ENCODE measurements around the gene ACOXL. TPM values are rescaled to one million over a fixed set of nuclear protein-coding genes. Genes with fewer than 3 reads are reported as not detected.

The ACOXL gene
- total and polyA plus RNA-seq, 10 of the 15 experiments (the other 5 are each of a cell fraction or from before 2014, with no cell fraction given) = 0.05 to 1.3 (median 0.71) TPM

- Histone ChIP-seq H4K20me1 (ENCODE audit: control insufficient read depth, insufficient read depth) (no peaks in the 10 kb centered on the region), H2AFZ (ENCODE audit: control insufficient read depth, low read depth, low read length) (no peak overlapping the region), H3K4me3 (no peak overlapping the region), H3K9me3 (replicated peaks; ENCODE audit: control insufficient read depth, insufficient read depth, low read length) (no peaks in the 10 kb centered on the region; the same call in 2 of the 3 replicates), H3K4me1 (ENCODE audit: control insufficient read depth, insufficient read depth, low read length) (no peaks in the 10 kb centered on the region), H3K27ac (ENCODE audit: control insufficient read depth, insufficient read depth) (no peak overlapping the region), H3K79me2 (ENCODE audit: control insufficient read depth, insufficient read depth, low read length) (no peaks in the 10 kb centered on the region), H3K36me3 (ENCODE audit: control insufficient read depth in 2 of 2, insufficient read depth in 2 of 2, low read length in 1 of 2) (no peaks in the 10 kb centered on the region), H3K4me2 (ENCODE audit: control insufficient read depth, insufficient read depth) (no peak overlapping the region), H3K27me3 (replicated peaks in 1 of 2; ENCODE audit: control insufficient read depth in 2 of 2, insufficient read depth in 2 of 2, low read length in 1 of 2) (no peaks in the 10 kb centered on the region; a peak in 1 of 4 replicates), H3K9ac (ENCODE audit: control insufficient read depth, insufficient read depth, low read length) (no peak overlapping the region)
- ChIA-PET SMC1A (ENCODE audit: uncharacterized antibody, unreplicated experiment) (interaction anchor here (0.7 to 0.9 kb wide), 2 partner anchors 13 to 27 kb away, joined by 3 to 4 read pairs; no protein-coding TSS in a partner anchor), CTCF (interaction anchor here (1.2 kb wide), 1 partner anchor 12 kb away, joined by 4 read pairs; no protein-coding TSS in a partner anchor), RAD21 (ENCODE audit: unreplicated experiment) (no interaction called here), POLR2A (no interaction called here)
- FAIRE-seq (no peak), ATAC-seq (no peak), DNase-seq (ENCODE audit: low read depth, low spot score) (no peak)
- in situ Hi-C loops (cut with MboI) = no loop called here
- TF ChIP-seq JUND (IDR thresholded peaks at IDR 0.05; ENCODE audit: low read depth, low read length) (no peak), IRF5 (IDR thresholded peaks at IDR 0.05; ENCODE audit: borderline replicate concordance) (no peak), SUZ12 (IDR thresholded peaks at IDR 0.05; ENCODE audit: unreplicated experiment) (no peak), ATF3 (IDR thresholded peaks at IDR 0.05; ENCODE audit: borderline replicate concordance, extremely low read depth, low read depth, low read length) (no peak), TARDBP (IDR thresholded peaks at IDR 0.05; ENCODE audit: borderline replicate concordance) (no peak), ZNF384 (IDR thresholded peaks at IDR 0.05; ENCODE audit: borderline replicate concordance, low read depth, low read length) (no peak), SUPT20H (IDR thresholded peaks at IDR 0.05; ENCODE audit: borderline replicate concordance, control insufficient read depth, low read depth, low read length) (no peak), ZNF24 (IDR thresholded peaks at IDR 0.05) (no peak), MYB (IDR thresholded peaks at IDR 0.05; ENCODE audit: borderline replicate concordance, low read depth, low read length) (no peak)
- intact Hi-C loops (cut with micrococcal nuclease; ENCODE audit: unreplicated experiment) = no loop called here
- no TSS peak for BruUV-seq (replicated peaks)
- WGBS (ENCODE audit: insufficient coverage, insufficient replicate concordance, low lambda C conversion rate, missing lambda C conversion rate) = 79% methylated on average over 10 of the region's 10 CpGs
Measured at GRCh38 chr2:110768591-110768990, 36.2 kb downstream of the ACOXL start.

All from GM12878 (cell line).